Measurements from ENCODE around the gene RFTN1.

The RFTN1 gene

DNA sequence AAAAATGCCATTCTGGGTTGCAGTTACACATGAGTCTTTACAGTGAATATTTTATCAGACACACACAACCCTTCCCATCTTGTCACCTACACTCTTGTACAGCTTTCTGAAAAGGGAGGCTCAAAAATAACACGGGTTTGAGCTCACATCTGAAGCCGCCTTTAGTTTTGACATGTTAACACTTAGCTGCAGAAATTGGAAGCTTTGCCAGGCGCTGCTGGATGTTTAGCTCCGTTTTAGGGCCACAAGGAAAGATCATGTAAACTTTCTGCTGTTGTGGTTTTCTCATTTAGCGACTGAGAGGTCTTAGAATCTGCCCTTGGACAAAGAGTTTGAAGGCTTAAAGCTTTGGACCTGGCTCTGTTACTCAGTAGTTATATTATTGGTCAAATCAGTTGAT lies 128.3 kb downstream of the RFTN1 start:
- H3K9me3 ChIP-seq (ENCODE audit: control insufficient read depth, insufficient read depth, low read depth, low read length): no peaks in the 10 kb centered on the region
- H3K4me1 ChIP-seq (ENCODE audit: control insufficient read depth, insufficient read depth, low read length): no peaks in the 10 kb centered on the region
- no peak overlapping the region for H3K4me3 ChIP-seq (ENCODE audit: low read depth, low read length)
- no peaks in the 10 kb centered on the region for H3K36me3 ChIP-seq (ENCODE audit: control insufficient read depth, insufficient read depth, low read length)
- no peaks in the 10 kb centered on the region for H3K27me3 ChIP-seq (ENCODE audit: control insufficient read depth, insufficient read depth, low read length)
- H3K27ac ChIP-seq (ENCODE audit: low read depth, low read length): no peak overlapping the region
- no peak overlapping the region for H3K9ac ChIP-seq (ENCODE audit: low read length)

DNA sequence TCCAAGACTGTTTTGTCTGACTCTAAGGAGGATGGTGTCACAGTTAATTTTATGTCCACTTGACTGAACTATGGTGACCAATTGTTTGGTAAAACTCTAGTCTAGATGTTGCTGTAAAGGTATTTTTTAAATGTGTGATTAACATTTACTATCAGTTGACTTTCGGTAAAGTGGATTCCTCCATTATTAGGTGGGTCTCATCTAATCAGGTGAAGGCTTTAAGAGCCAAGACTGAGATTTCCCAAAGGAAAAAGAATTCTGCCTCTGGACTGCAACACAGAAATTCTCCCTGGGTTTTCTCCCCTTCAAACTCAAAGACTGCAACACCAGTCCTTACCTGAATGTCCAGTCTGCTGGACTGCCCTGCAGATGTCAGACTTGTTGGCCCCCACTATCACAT lies 129.6 kb downstream of the RFTN1 start:
- H3K27me3 ChIP-seq (ENCODE audit: control insufficient read depth, insufficient read depth, low read length): no peaks in the 10 kb centered on the region
- H3K36me3 ChIP-seq (ENCODE audit: control insufficient read depth, insufficient read depth, low read length): no peaks in the 10 kb centered on the region
- no peaks in the 10 kb centered on the region for H3K4me1 ChIP-seq (ENCODE audit: control insufficient read depth, insufficient read depth, low read length)
- H3K27ac ChIP-seq (ENCODE audit: low read depth, low read length): no peak overlapping the region
- no peaks in the 10 kb centered on the region for H3K9me3 ChIP-seq (ENCODE audit: control insufficient read depth, insufficient read depth, low read depth, low read length)
- no peak overlapping the region for H3K4me3 ChIP-seq (ENCODE audit: low read depth, low read length)
- no peak overlapping the region for H3K9ac ChIP-seq (ENCODE audit: low read length)

DNA sequence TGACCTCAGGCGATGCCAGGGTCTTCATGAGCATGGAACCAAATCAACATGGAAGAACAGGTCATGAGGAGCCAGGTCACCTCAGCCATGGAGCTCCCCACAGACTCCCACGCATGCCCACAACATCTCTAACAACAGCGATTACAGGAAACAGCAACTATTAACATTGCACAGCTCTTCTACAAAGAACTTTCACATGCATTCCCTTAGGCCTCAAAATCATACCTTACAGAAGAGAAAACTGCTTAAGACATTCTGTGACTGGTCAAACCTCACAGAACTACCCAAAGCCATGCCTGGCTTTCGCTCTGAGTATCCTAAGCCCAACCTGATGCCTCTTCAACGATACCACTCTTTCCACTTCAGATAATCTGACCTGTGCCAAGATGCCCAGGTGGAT lies 130.7 kb downstream of the RFTN1 start:
- Histone ChIP-seq H3K9me3 (ENCODE audit: control insufficient read depth, insufficient read depth, low read depth, low read length) (peaks cover 3% of the 10 kb centered on the region), H3K27me3 (ENCODE audit: control insufficient read depth, insufficient read depth, low read length) (no peaks in the 10 kb centered on the region), H3K36me3 (ENCODE audit: control insufficient read depth, insufficient read depth, low read length) (no peaks in the 10 kb centered on the region), H3K4me3 (ENCODE audit: low read depth, low read length) (no peak overlapping the region), H3K4me1 (ENCODE audit: control insufficient read depth, insufficient read depth, low read length) (no peaks in the 10 kb centered on the region), H3K27ac (ENCODE audit: low read depth, low read length) (no peak overlapping the region), H3K9ac (ENCODE audit: low read length) (no peak overlapping the region)

DNA sequence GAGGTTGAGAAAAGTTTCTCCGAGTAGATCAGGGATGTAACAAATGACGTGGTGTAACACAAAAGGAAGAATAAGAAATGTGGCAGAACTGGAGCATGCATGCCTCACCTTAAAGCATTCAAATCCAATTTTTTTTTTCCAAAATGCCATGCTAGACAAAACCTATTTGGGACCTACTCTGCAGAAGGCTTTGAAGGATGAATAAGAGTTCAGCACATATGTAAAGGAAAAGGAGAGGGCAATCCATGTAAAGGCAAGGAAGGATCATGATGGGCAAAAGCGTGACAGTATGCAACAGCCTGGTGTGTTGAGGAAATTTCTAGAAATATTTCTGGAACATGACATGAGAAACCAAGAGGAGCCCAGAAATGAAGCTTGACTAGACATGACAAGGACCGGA lies 132.1 kb downstream of the RFTN1 start:
- H3K27ac ChIP-seq (ENCODE audit: low read depth, low read length): no peak overlapping the region
- H3K4me1 ChIP-seq (ENCODE audit: control insufficient read depth, insufficient read depth, low read length): no peaks in the 10 kb centered on the region
- peaks cover 3% of the 10 kb centered on the region for H3K9me3 ChIP-seq (ENCODE audit: control insufficient read depth, insufficient read depth, low read depth, low read length)
- no peaks in the 10 kb centered on the region for H3K27me3 ChIP-seq (ENCODE audit: control insufficient read depth, insufficient read depth, low read length)
- no peak overlapping the region for H3K9ac ChIP-seq (ENCODE audit: low read length)
- no peak overlapping the region for H3K4me3 ChIP-seq (ENCODE audit: low read depth, low read length)
- no peaks in the 10 kb centered on the region for H3K36me3 ChIP-seq (ENCODE audit: control insufficient read depth, insufficient read depth, low read length)

DNA sequence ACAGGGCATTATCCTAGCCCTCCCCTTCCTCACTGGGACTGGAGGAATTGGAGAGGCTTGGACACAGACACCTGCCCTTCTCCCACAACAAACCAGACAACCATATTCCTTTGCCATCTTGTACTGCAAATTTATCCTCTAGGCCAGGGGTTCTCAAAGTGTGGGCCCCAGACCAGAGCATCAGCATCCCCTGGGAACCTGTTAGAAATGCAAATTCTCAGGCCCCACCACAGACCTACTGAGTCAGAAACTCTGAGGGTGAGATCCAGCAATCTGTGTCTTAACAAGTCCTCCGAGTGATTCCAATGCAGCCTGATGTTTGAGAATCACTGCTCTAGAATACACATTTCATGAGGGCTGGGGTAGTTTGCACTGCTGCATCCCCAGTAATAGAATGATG lies 133.1 kb downstream of the RFTN1 start:
- no peaks in the 10 kb centered on the region for H3K36me3 ChIP-seq (ENCODE audit: control insufficient read depth, insufficient read depth, low read length)
- H3K27me3 ChIP-seq (ENCODE audit: control insufficient read depth, insufficient read depth, low read length): no peaks in the 10 kb centered on the region
- no peak overlapping the region for H3K4me3 ChIP-seq (ENCODE audit: low read depth, low read length)
- peaks cover 3% of the 10 kb centered on the region for H3K9me3 ChIP-seq (ENCODE audit: control insufficient read depth, insufficient read depth, low read depth, low read length)
- H3K9ac ChIP-seq (ENCODE audit: low read length): no peak overlapping the region
- H3K27ac ChIP-seq (ENCODE audit: low read depth, low read length): no peak overlapping the region
- no peaks in the 10 kb centered on the region for H3K4me1 ChIP-seq (ENCODE audit: control insufficient read depth, insufficient read depth, low read length)

DNA sequence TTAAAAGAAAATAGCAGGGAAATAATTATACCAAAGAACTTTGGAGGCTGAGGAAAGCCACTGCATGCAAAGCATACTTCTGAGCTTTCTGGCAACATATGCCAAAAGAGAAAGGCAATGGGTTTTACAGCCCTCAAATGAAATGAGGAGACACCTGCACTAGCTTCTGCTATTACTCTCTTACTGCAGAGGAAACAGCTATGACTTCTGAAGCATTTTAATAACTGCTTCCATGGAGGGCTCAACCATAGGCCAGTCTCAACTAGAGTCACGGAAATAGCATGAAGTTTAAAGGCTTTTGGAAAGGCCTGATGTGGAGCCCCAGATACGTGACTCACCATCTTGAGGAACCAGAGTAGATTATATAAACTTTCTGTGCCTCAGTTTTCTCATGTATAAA lies 133.7 kb downstream of the RFTN1 start:
- Histone ChIP-seq H3K36me3 (ENCODE audit: control insufficient read depth, insufficient read depth, low read length) (no peaks in the 10 kb centered on the region), H3K4me3 (ENCODE audit: low read depth, low read length) (no peak overlapping the region), H3K27ac (ENCODE audit: low read depth, low read length) (no peak overlapping the region)

DNA sequence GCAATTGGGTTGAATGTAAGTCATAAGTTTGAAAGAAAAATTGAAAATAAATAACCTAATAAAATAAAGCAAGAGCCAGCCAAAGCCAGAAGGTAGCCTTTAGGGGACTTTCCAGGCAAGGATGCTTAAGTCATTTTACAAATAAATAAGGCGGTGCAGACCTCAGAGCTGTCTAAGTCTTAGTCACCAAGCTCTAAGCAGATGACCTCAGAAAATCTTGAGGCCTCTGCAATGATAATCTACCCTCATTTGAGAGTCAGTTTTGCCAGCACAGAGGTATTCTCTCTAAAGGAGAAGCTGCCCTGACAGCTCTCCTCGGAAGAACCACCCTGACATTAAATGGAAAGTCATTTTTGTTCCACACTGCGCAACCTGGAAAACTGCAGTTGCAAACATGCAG lies 134.6 kb downstream of the RFTN1 start:
- Histone ChIP-seq H3K4me3 (ENCODE audit: low read depth, low read length) (no peak overlapping the region), H3K27me3 (ENCODE audit: control insufficient read depth, insufficient read depth, low read length) (no peaks in the 10 kb centered on the region), H3K4me1 (ENCODE audit: control insufficient read depth, insufficient read depth, low read length) (no peaks in the 10 kb centered on the region), H3K9me3 (ENCODE audit: control insufficient read depth, insufficient read depth, low read depth, low read length) (peaks cover 3% of the 10 kb centered on the region), H3K9ac (ENCODE audit: low read length) (no peak overlapping the region), H3K27ac (ENCODE audit: low read depth, low read length) (no peak overlapping the region), H3K36me3 (ENCODE audit: control insufficient read depth, insufficient read depth, low read length) (no peaks in the 10 kb centered on the region)

More for the DNA sequence above, 133.7 kb downstream of the RFTN1 start:
- peaks cover 3% of the 10 kb centered on the region for H3K9me3 ChIP-seq (ENCODE audit: control insufficient read depth, insufficient read depth, low read depth, low read length)
- no peaks in the 10 kb centered on the region for H3K4me1 ChIP-seq (ENCODE audit: control insufficient read depth, insufficient read depth, low read length)
- no peaks in the 10 kb centered on the region for H3K27me3 ChIP-seq (ENCODE audit: control insufficient read depth, insufficient read depth, low read length)
- H3K9ac ChIP-seq (ENCODE audit: low read length): no peak overlapping the region

DNA sequence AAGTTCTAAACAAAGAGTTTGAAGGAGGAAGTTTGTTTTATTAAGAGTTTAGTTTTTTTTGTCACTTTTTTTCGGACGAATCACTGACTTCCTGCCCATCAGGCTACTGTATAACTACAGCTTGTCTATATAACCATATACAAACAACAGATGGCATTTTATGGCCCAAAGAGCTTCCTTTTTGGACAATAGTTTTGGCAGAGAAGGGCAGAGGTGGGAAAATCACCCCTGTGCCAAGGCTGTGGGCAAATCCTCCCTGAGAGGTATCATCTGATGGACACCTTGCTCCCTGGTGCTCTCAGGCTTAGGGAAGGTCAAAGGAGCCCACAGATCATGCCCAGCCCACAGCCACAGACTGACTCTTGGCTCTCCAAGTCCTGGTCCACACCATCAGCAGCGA lies 135.1 kb downstream of the RFTN1 start:
- no peaks in the 10 kb centered on the region for H3K4me1 ChIP-seq (ENCODE audit: control insufficient read depth, insufficient read depth, low read length)
- H3K36me3 ChIP-seq (ENCODE audit: control insufficient read depth, insufficient read depth, low read length): no peaks in the 10 kb centered on the region
- H3K4me3 ChIP-seq (ENCODE audit: low read depth, low read length): no peak overlapping the region
- H3K27ac ChIP-seq (ENCODE audit: low read depth, low read length): no peak overlapping the region
- peaks cover 3% of the 10 kb centered on the region for H3K9me3 ChIP-seq (ENCODE audit: control insufficient read depth, insufficient read depth, low read depth, low read length)
- no peak overlapping the region for H3K9ac ChIP-seq (ENCODE audit: low read length)
- no peaks in the 10 kb centered on the region for H3K27me3 ChIP-seq (ENCODE audit: control insufficient read depth, insufficient read depth, low read length)

DNA sequence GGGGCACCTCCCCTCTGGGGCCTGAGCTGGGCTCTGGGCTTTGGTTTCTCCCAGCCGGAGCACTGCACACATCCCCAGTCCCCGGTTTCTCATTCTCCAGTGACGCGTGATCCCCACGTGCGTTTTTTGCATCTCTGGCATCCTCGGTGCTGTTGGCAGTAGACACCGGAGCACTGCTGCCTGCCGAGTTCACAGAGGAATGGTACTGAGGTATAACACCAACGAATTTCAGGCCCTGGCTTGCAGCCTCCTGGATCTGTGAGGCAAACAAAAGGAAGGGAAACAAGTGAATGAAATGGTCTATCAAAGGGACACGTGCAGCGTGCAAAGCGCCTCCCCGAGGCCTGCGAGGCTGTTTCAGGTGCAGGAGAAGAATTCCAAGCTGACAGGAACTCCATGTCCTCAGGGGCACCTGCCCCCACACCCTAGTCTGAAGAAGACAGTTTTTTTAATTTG lies 135.6 kb downstream of the RFTN1 start:
- Histone ChIP-seq H3K27ac (ENCODE audit: low read depth, low read length) (no peak overlapping the region), H3K4me3 (ENCODE audit: low read depth, low read length) (no peak overlapping the region), H3K27me3 (ENCODE audit: control insufficient read depth, insufficient read depth, low read length) (no peaks in the 10 kb centered on the region), H3K36me3 (ENCODE audit: control insufficient read depth, insufficient read depth, low read length) (no peaks in the 10 kb centered on the region), H3K9me3 (ENCODE audit: control insufficient read depth, insufficient read depth, low read depth, low read length) (peaks cover 3% of the 10 kb centered on the region), H3K9ac (ENCODE audit: low read length) (no peak overlapping the region), H3K4me1 (ENCODE audit: control insufficient read depth, insufficient read depth, low read length) (no peaks in the 10 kb centered on the region)

DNA sequence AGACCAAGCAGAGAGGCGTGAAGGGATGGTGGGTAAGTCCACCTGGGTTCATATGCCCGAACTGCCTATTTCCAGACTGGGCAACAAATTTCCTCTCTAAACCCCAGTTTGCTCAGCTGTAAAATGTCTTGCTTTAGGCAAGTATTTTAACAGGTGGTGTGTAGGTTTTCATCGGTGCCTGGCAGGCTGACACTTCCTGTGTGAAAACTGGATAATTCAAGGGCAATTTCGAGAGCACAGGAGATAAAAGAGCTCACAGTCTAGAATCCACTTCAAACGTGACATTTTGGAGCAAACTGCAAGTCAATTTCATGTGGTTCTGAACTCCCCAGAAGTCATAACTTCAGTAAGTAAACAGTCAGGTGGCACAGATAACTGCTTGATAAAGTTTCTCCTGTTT lies 136.3 kb downstream of the RFTN1 start:
- Histone ChIP-seq H3K9ac (ENCODE audit: low read length) (no peak overlapping the region), H3K27ac (ENCODE audit: low read depth, low read length) (no peak overlapping the region)

DNA sequence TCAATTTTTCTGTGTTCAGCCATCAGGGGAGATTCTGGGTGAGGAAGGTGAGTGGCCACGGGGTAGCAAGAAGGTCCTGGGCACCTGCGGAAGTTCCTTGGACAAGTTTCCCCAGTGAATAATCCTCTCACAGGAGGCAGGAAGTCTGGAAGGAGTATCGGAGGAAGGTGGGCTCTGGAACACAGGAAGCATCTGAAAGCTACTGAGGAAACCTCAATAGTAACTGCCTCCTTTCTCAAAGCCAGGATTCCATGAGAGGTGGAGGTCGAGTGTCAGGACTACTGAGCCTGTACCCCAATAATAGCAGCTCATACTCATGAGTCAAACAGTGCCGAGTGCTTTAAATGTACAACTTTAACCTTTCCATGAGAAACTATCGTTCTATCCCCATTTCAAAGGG lies 137.6 kb downstream of the RFTN1 start:
- Histone ChIP-seq H3K27me3 (ENCODE audit: control insufficient read depth, insufficient read depth, low read length) (no peaks in the 10 kb centered on the region), H3K4me3 (ENCODE audit: low read depth, low read length) (no peak overlapping the region), H3K9ac (ENCODE audit: low read length) (no peak overlapping the region), H3K9me3 (ENCODE audit: control insufficient read depth, insufficient read depth, low read depth, low read length) (peaks cover 3% of the 10 kb centered on the region), H3K4me1 (ENCODE audit: control insufficient read depth, insufficient read depth, low read length) (peaks cover 5% of the 10 kb centered on the region), H3K36me3 (ENCODE audit: control insufficient read depth, insufficient read depth, low read length) (no peaks in the 10 kb centered on the region), H3K27ac (ENCODE audit: low read depth, low read length) (no peak overlapping the region)

More for the DNA sequence above, 136.3 kb downstream of the RFTN1 start:
- Histone ChIP-seq H3K27me3 (ENCODE audit: control insufficient read depth, insufficient read depth, low read length) (no peaks in the 10 kb centered on the region), H3K4me3 (ENCODE audit: low read depth, low read length) (no peak overlapping the region), H3K9me3 (ENCODE audit: control insufficient read depth, insufficient read depth, low read depth, low read length) (peaks cover 3% of the 10 kb centered on the region), H3K36me3 (ENCODE audit: control insufficient read depth, insufficient read depth, low read length) (no peaks in the 10 kb centered on the region), H3K4me1 (ENCODE audit: control insufficient read depth, insufficient read depth, low read length) (no peaks in the 10 kb centered on the region)

DNA sequence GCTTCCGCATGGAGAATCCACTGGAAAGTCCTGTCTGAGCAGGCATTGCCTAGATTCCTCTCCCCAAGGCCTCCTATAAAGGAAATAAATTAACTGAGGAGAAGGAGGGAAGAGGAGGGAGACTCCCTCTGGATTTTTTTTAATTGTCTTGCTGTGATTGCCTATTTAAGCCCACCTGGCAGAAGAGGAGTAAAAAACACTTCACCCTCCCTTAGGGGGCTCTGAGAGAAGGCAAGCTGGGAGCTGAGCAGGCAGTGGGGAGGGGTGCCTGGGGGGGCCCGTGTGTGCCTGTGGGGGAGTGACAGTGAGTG lies 138.6 kb downstream of the RFTN1 start:
- Histone ChIP-seq H3K36me3 (ENCODE audit: control insufficient read depth, insufficient read depth, low read length) (no peaks in the 10 kb centered on the region), H3K9me3 (ENCODE audit: control insufficient read depth, insufficient read depth, low read depth, low read length) (peaks cover 3% of the 10 kb centered on the region), H3K27me3 (ENCODE audit: control insufficient read depth, insufficient read depth, low read length) (no peaks in the 10 kb centered on the region), H3K4me1 (ENCODE audit: control insufficient read depth, insufficient read depth, low read length) (peaks cover 15% of the 10 kb centered on the region), H3K9ac (ENCODE audit: low read length) (no peak overlapping the region), H3K27ac (ENCODE audit: low read depth, low read length) (no peak overlapping the region), H3K4me3 (ENCODE audit: low read depth, low read length) (no peak overlapping the region)

All from HUES6 (cell line).